HG03108 (cell line): ENCODE results near the gene NKAIN2.
"Not testable (repeated sequence)": the region's sequence is repeated elsewhere in the genome, so short reads cannot be mapped to it uniquely, and the experiment has no call there.

Experiments
- ATAC-seq: cut with Tn5 transposase; IDR thresholded peaks from one replicate; pipeline ENCODE4 v1.9.1; 2021; ENCODE audit warnings: moderate library complexity; ENCODE audit not compliant: unreplicated experiment

NKAIN2 gene

DNA sequence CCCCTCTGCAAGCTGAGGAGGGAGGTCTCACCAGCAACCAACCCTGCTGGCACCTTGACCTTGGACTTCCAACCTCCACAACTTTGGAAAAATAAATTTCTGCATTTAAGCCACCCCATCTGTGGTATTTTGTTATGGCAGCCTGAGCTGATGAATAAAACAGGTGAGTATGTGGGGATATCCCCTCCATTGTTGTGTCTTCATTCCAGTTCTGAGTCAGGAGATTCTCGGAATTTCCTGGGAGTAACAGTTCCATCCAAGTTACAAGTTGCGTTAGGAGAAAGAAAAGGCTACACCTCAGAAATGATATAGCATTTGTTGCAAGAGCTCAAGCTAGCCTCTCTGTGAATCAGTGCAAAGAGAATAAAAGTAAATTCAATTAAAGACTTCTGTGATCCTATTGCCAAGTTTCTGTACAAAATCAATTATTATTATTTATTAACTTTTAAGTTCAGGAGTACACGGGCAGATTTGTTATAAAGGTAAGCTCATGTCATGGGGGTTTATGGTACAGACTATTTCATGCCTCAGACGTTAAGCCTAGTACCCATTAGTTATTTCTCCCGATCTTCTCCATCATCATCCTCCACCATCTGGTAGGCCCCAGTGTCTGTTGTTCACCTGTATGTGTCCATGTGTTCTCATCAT lies 153.0 kb downstream of the NKAIN2 start:
- no peak for ATAC-seq

DNA sequence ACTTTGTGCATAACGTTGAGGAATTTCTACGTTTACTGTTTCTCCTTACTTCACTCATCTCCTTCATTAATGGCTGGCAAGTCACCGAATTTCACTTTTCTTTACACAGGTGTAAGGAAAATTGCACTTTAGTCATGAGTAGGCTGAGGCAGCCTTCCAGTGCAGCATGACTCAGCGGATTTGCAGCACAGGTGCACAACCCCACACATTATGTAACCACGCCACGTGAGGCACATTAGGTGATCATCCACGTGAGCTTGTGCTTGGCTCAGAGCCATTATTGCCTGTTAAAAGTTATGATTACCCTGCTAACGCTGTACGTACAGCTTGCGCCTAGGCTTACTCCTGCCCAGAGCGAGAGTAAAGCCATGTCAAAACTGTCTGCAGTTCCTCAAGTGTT lies 158.8 kb downstream of the NKAIN2 start:
- ATAC-seq, result no peak

DNA sequence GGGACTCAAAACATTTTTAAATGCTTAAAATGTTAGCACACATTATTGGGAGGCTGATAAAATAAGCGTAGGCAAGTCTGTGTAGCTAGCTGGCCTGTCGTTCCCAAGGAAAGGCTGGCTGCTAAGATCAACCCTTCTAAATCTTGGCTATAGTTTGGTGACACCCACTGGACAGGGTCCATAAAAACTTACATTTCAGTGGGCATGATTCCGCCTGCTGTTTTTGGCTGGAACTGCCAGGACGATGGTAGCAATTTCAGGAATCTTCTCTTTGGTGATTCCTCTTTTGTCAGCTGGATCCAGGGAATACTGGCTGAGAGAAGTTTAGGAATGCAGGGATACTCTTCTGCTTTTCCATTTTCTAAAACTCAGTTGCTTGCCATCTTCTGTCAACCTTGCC lies 162.2 kb downstream of the NKAIN2 start:
- no peak for ATAC-seq

DNA sequence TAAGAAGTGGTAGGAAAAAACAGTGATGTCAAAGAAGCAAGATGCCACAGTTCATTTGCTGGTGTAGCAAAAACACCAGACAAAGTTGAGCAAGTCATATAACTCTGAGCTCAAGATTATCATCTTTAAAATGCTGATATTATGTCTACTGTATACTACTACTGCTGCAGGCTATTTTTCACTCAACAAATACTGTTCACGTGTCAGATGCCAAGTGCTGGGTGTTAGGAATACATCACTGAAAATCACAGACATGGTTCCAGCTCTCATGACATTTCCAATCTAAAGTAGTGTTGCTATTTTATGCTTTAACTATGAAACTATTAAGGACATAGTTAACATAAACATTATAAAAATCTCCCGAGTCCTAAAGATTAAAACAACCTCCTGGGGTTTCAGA lies 163.0 kb downstream of the NKAIN2 start:
- ATAC-seq, result no peak

DNA sequence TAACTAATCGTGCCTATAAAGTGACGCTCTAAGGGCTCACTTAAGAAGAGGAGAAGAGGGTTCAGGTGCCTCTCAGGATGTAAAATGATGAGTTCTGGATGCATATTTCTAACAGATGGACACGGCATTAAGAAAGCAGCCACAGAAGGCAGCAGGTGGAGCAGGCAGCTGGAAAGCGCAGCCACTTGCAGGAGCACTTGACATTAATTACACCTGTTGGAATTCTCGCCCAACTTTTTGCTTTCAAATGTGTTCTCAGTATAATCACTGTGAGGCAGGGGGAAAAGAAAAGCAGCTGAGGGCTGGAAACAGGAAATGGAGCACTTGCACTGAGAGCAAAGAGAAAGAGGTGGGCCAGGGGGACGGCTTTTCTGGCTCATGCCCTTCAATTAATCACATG lies 164.2 kb downstream of the NKAIN2 start:
- no peak for ATAC-seq

DNA sequence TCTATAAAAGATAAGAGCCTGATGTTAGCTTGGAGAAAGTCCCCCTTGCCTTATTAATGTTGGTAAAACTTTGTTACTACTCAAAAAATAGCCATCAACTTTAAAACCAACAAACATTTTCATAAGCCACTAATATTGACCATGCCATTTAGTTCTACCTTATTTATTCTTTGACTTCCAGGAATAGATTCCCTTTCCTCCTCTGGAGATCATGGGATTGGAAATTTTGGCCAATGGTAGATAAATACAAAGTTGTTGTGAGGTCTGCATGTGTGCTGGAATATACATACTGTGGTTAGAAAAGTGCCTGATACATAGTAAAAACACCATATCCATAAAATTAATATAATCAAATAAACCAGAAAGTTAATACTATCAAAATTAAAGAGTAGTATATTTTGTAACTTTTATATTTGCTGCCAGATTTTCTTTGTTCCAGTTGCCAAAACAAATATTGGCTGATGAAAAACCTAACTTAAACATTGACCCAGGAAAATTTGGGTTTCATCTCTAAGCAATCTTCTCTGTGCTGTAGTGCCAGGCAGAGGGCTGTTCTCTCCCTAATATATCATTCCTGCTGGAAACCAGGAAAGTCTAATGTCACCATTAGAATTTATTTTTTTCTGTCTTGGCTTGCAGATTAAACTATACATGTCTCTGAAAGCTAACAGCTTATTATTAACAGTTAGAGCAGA lies 169.1 kb downstream of the NKAIN2 start:
- ATAC-seq, result no peak

DNA sequence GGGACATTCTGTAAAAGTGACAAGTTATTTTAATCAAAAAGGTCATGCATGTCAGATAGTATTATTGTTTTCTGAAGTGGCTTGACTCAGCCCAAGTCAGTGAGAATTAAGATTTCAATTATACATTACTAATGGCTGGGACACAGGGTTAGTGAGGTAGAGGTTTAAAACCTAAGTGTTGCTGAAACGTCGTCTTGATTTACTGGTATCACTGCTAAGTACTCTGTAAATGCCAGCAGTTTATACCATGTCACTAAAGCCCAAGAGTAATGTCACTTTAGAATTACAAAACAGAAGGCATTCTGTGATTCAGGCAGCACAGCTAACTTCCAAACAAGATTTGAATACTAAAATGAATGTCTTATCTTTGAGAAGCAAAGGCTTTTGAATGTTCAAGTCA lies 176.6 kb downstream of the NKAIN2 start:
- ATAC-seq, result no peak

DNA sequence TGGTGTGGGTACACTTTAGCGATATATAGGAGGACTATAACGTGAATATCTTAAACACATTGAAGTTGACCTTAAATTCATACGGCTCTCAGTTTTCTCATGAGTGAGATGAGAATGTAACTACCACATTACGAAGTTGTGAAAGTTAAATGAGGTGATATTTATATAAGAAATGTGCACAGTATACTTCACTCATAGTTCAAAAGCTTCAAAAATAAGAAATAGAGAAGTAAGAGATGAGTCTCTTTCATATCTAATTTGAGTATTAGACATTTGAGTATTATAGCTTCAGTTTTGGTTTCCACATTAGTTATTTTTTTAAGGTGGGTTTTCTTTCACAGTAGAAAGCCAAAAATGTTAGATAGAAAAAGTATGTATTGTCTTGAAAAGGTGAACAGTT lies 183.3 kb downstream of the NKAIN2 start:
- no peak for ATAC-seq

DNA sequence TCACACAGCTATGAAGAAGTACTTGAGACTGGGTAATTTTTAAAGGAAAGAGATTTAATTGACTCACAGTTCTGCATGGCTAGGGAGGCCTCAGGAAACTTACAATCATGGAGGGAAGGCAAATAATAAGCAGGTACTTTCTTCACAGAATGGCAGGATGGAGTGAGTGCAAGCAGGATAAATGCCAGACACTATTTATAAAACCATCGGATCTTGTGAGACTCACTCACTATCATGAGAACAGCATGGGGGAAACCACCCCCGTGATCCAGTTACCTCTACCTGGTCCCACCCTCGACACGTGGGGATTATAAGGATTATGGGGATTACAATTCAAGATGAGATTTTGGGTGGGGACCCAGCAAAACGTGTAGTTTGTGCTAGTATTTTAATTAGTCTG lies 186.3 kb downstream of the NKAIN2 start:
- ATAC-seq, result not testable (repeated sequence)

DNA sequence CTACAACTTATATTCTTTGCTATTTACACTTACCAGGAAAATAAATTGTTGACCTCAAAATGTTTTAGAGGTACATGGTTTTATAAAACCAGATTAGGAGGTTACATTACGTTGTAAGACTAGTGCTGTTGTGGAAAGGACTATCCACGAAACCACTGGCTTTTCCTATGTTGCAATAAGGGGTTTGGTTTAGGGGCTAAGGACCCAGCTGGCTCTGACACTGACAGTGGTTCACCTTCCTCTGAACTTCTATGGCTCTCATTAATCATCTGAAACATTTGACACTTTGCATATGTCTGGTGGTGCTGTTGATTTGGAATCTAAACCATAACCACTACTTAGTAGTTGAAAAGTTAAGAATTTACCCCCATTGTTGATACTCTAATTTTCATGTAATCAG lies 186.7 kb downstream of the NKAIN2 start:
- no peak for ATAC-seq

DNA sequence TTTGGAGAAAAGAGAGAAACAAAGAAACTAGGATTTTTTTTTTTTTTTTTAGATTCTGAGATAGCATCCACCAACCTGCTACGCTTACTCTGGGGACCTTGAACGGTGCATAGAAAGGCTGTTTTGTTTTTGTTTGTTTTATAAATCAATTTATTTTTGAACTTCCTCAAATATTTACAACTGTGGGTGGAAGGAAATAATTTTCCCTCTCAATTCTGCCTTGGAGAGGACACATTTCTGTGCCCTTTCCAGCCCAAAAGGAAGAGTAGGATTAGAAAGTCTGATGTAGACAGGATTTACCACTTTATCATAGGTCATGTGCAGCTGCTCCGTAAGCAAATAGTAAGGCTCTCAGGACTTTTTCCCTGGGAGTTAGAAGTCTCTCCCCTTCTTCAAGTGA lies 190.5 kb downstream of the NKAIN2 start:
- ATAC-seq, result no peak

DNA sequence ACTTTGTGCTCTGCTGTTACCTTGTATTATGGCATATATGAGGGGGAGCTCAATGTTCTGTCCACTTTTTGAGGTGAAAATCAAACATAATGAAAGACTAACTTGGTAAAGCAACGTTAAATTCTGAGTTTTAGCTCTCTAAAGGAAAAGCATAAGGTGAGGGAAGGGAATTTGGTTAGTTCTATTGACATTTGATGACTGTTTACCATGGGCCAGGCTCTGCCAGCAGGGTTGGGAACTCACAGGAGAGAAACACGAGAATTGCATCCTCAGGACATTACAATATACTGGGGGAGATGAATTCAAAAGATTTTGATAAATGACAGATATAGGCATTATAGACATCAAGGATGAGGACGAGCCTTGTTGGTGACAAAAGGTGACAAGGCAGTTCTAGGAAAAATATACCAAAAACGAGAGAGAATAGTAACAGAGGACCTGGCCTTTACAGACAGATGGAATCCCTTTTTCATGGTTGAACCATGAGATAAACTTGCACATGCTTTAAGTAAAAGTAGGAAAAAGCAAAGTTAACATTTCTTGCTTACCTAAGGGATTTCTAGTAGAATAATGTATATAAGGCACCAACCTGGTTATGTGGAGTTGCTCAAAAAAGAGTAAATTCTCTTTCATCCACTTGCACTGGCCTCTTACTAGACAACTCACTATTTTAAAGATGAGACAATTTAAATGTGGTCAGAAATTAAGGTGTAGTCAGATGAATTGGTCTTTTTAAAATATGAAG lies 191.4 kb downstream of the NKAIN2 start:
- ATAC-seq, result no peak

DNA sequence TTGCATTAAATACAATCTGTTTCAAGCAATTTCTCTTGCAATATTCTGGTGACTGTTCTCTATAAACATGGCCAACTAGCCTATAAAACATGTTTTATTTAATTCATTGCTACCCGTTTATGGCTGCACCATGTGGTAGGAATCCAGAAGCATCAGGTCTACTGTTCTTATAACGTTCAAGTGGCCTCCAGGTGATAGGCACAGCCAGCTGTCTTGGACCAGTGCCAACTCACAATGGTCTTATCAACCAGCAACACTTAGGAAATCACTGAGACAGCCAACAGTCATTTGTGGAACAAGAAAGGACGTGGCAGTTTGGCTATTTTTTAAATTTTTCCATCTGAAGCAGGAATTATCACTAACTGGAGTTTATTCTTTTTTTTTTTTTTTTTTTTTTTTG lies 193.6 kb downstream of the NKAIN2 start:
- ATAC-seq, result no peak

DNA sequence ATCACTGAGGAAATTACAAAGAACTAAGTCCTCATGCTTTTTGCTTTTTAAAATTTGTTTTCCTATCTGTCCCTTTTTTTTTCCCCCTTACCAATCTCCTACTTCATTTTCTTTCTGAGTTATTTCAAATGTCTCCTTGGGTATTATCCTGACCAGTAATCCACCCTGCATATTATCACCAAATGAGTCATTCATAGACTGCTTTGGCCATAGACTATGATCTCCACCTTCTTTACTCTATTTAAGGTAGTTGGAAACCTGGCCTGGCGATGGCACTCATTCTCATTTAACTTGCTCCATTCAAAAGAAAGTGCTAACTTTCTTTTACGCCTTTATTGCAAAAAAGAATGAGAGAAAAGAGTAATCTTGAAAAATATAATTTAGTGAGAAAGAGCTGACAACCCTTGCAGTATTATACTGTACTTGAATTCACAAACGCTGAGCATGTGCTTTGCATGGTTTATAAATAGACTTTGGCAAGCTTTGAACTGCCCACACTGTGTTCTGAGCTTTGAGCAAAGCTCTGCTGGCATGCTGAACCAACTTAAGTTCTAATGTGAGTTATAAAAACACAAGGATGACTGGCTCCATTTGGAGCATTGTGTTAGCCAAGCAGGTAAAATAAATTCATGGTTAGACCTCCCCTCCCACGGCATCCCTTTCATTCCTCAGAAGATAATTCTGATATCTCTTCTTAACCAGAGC lies 198.9 kb downstream of the NKAIN2 start:
- no peak for ATAC-seq

DNA sequence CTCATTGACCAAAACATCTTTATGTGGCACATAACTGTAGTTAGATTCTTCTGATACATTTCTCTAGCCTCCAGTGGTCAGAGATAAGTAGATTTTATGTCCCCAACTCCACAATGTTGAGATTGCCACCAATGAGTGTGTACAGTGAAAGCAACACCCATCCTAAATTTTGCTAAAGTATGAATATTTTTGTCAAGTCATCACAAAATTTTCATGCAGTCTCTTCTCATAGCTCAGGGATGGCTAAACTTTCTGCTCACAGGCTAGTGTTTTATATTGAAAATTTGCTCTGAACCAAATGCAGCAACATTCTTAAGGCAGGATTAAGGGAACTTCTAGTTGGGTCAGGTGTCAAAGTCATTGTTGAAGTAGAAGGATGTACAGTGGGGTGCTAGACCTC lies 203.6 kb downstream of the NKAIN2 start:
- ATAC-seq, result no peak

DNA sequence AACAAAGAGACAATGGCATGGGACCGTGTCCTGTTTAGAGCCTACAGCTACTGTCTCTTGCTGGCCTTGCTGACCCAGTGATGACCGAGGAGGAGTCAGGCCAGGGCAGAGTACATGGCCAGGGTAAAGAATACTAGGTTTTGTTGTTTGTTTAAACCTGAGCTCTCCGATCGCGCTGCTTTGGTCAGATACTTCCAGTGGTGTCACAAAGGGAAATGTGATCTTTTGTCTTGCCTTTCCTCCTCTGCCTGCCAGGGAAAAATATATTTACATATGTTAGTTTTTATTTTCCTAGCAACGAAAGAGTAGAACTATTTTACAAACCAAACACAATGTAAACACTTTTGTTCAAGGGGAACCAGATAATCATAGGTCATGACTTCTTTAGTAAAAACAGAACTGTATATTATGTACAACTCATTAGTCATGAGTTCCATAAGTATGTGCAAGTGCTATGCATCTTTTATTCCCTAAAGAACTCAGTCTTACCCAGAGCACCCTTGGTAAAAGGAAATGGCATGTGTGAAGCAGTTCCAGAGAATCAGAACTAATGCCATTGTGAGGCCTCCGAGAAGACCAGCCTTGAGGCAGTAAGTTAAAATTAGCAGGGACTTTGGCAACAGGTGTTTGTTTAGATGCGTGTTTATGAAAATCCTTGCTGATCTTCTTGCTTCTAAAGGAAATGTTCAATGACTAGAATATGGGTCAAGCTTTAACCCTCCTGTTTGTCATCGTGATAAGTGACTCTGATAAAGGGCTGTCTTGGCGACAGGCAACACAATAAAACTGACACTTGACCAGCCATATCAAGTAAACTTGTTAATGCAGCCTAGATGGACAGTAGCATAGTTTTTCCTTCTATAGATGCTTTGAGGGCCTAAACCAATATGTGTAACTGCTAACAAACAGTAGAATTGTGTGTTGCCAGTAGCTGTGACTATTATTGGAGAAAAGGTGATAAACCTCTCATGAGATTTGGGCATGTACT lies 204.6 kb downstream of the NKAIN2 start:
- ATAC-seq, result no peak

DNA sequence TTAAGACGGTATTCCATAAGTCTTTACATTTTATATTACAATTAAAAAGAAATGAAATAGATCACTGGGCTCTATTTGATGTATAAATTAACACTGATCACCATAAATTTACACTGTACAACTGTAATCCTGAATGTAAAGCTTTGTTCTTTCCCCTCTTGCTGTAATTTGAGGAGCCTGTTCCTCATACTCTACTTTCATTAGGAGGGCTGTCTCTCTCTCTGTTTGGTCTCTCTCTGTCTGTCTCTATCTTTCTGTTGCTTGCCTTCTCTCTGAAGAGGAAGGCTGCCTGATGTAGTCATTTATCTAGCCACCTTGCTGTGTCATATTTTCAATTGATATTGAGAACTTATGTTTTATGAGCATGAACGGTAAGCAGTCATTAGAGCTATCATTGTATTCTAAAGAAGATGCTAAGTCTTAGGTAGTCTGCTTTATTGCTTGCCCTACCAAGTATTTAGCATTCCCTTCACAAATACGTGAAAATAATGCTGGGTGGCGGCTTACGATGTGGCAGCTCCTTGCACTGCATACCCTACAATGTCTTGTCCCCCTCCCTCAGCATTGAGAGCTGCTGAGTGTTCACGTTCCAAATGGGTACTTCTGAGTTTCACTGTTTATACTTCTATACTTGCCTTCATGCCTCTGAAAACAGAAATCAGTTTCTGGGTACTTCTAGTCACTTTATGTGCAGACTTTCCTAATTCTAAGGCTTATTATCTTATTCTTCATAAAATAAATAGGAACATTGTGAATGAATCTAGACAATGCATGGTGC lies 205.5 kb downstream of the NKAIN2 start:
- no peak for ATAC-seq

DNA sequence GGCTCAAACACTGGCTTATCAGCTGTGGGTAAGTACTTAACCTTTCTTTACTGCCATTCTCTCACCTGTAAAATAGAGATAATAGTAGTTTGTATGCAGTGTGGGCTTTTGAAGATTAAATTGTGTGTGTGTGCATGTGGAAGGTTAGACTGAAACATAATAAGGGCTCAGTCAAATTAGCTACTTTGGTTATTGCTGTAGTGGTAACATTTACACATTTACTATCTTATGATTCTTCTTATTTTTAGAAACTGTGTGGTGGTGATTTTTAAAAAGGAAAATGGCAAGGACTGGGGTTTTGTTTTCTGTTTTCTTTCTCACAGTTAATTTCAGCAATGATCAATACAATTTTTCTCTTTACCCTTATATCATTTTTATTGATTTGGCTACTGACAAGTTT lies 206.9 kb downstream of the NKAIN2 start:
- ATAC-seq, result no peak

DNA sequence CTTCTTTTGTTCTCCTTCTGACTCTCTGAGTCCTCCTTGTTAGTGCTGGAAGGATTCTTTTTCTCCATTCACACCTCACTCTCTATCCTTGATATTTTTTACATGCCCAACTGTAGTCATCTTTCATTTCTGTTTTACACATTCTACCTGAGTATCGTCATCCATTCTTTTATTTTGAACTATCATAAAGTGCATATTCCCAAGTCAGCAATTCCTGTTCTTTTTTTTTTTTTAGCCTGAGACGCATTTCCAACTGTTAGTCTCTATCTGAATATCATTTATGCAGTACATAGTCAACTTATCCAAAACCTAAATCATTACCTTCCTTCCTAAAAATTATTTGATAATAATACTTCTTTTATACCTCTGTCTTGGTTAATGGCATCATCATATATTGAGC lies 207.5 kb downstream of the NKAIN2 start:
- no peak for ATAC-seq

DNA sequence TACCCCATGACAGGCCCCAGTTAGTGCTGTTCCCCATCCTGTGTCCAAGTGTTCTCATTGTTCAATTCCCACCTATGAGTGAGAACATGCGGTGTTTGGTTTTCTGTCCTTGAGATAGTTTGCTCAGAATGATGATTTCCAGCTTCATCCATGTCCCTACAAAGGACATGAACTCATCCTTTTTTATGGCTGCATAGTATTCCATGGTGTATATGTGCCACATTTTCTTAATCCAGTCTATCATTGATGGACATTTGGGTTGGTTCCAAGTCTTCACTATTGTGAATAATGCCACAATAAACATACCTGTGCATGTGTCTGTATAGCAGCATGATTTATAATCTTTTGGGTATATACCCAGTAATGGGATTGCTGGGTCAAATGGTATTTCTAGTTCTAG lies 218.4 kb downstream of the NKAIN2 start:
- not testable (repeated sequence) for ATAC-seq
